GM19328 (cell line): ENCODE measurements around the gene EEF1E1.
"Not testable (repeated sequence)": the region's sequence is repeated elsewhere in the genome, so short reads cannot be mapped to it uniquely, and the experiment has no call there.

Source experiments
- ATAC-seq: cut with Tn5 transposase; IDR thresholded peaks from one replicate; pipeline ENCODE4 v1.9.1; 2021; ENCODE audit warnings: mild to moderate bottlenecking, moderate library complexity; ENCODE audit not compliant: unreplicated experiment

The EEF1E1 gene

DNA sequence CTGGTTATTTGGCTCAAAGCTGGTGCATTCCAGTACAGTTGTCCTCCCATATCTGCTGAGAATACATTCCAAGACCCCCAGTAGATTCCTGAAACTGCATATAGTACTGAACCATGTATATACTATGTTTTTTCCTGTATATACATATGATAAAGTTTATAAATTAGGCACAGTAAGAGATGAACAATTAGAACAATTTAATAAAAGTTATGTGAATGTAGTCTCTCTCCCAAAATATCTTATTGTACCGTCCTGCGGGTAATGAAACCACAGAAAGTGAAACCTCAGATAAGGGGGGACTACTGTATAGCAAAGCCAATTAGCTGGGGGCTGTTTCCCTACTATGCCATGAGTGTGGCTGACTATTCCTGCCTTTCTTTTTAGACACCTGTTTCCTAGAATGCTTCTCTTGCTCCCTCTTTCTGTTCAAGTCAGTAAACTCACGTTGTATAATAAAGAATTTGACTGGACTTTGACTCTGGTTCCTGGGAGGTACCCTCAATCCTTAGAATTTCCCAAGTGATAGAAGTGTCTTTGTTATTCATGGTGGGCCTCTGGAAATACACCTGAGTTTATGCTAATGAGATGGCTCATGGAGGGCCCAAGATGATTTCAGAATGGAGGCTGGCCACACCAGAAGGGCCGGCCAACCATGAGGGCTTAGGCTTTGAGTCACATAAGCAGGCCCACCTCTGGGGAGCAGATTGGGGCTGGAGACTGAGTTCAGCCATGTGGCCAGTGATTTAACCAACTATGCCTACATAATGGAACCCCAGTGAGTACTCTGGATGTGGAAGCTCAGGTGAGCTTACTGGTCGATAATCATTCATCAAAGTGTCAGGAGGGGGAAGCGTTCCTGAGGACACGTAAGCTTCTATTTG lies 37.5 kb downstream of the EEF1E1 start:
- no peak for ATAC-seq

DNA sequence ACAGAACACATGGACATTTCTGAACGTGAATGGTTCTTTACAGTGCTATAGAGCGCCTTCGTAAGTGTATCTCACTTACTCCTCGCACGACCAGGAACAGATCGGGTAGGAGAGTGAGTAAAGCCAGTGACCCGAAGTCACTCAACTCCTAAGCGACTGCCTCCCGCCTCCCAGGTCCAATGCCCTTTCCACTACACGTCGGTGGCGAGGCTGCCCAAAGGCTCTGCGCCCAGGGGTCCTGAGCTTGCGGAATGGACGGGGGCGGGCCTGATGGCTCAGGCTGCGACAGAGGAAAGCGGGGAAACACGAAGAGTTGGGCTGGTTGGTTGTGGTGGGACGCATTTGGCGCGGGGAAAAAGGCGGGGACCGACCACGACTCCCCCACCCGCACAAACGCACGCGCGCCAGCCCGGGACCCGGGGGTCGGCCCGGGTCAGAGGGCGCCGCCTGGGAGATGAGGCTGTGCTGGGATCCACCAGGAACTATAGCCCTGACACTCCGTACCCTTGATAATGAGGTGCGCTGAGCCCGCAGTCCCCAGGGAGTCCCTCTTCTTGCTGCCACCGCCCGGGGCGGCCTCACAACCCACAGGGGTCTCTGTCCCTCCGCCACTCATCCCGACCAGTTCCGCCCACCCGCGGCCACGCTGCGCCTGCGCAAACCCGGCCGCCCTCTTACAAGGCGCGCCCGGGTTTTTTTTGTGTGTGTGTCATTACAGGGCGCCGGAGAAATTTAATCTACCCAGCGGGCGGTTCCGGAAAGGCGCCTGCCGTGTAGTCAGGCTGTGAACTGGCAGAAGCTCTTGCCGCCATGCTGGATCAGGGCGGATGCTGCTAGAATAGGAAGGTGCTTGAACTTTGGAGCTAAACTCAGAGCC lies 38.3 kb downstream of the EEF1E1 start, which contains the start of gene BLOC1S5:
TSS of gene BLOC1S5 (minus strand) at position 629 of the 877 bp plus-strand sequence. CDS start at position 616, 13 bp downstream.
- ATAC-seq, result peak; percentile 81

DNA sequence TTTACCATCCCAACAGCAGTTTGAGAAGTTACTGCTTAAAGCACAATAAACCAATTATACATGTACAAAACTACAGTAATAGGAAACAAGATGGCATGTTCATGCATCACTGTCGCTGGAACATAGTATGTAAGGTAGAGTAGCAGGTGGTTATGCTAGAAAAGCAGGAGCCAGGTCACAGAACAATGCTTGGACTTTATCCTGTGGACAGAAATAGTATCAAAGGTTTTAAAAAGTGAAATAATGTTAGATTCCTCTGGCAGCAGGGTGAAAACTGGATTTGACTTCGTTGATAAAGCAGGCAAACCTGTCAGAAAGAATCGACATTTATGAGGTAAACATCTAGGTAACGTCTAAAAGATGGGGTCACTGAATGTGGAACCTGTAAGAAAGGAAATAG lies 40.6 kb downstream of the EEF1E1 start:
- no peak for ATAC-seq

DNA sequence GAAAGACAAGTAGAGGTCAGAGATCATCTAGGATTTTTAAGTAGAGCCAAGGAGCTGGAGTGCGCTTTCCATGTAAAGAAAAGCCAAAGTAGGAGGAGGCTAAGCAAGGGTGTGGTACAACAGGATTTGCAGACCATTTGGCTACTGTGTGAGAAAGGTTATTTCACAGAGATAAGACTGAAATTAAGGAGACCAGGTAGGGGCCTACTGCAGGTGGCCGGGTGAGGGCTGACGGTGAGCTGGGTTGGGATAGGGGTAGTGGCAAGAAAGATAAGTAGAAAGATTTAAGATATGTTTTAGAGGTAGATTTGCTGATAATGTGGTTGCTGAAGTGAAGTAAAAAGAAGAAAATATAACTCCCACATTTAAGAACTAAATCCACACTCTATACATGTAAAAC lies 42.0 kb downstream of the EEF1E1 start:
- ATAC-seq, result no peak

DNA sequence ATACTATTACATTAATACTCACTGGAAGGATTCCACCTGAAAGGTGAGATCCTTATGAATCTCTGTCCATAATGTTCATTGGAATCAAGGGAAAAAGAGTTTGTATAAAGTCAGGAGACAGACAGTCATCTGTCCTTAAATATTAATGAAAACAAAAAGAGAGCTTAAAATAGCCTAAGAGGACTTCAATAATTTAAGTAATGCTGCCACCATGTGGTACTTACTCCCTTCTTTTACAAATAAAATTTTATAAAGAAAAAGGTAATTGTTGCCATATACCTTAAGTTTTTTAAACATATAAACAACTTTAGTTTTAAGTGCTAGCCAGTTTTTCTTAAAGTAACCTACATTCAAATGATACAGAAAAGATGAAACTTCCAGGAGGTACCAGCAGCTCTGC lies 43.2 kb downstream of the EEF1E1 start:
- no peak for ATAC-seq

DNA sequence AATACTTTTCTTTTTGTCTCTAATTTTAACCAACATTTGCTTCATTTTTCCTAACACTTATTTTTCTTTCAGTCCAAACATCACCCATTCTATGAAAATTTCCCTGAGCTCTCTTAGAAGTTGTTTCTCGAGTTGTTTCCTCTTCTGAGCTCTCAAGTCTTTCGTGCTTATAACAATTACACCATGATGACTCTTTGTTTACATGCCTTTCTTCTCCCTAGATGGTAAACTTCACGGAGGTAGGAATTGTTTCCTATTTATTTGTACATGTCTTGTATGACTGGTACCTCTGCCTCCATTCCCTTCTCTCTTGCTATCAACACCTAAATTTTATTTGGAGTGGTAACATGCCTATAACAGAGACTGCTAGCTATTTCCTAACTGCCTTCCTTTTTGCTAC lies 44.6 kb downstream of the EEF1E1 start:
- ATAC-seq, result no peak

DNA sequence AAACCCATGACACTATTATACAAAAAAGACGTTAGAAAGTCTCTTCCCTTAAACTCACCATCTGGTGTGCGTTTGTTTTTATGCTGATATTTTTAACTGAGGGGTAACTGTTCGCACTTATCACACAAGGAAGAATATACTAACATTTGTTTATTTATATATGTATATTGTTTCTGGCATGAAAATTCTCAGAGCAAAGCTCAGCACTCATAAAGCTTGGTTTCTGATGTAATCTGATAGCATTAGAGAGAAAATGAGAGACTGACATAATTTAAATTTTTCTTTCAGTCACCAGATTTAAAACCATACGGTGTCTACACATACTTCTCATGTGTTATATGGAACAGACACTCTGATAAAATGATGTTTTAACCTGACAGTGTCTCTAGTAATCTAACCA lies 45.1 kb downstream of the EEF1E1 start:
- ATAC-seq, result no peak

DNA sequence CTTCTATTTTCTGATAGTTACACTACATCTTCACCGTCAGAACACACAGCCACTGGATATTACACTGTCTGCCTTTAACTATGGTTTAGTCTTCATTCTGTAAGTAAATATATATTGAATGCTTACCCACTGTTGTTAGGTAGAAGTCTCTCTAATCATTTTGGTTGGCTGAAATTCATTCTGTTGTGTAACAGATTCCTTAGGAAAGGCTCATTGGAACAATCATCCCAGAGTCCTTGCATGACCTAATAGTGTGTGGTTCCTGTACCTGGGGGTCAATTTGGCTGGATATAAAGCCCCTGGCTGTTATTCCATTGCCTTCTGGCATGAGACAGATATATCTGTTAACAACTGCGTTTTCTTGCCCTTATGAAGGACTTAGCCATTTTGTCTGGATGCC lies 48.1 kb downstream of the EEF1E1 start:
- no peak for ATAC-seq

DNA sequence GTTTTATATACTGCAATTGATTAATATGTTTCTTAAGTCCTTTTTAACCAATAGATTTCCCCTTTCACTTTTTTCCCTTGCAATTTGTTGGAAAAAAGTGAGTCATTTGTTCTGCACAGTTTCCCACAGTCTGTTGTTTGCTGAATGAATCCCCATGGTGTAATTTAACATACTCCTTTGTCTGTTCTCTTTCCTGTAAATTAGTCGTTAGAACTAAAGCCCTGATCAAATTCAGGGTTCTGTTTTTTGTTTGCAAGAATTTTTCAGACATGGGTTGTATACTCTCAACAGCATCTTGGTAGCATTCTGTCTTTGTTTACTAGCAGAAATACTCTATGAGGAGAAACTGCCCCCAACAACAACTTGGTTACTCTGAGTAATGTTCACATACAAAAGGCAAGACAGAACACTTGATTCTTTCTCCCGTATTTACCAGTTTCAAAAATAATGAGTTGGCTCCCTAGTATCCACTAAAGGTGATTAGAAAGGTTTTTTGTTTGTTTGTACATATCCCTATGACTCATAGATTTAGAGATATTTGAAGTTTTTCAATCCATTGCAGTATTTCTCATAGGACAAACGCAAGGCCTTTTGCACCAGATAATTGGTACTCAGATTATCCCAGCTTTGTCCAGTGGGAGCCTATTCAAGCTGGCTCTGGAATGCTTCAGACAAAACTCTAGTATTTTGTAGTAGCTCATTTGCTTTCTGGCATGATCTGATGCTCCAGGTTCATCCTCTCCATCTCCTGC lies 54.6 kb downstream of the EEF1E1 start:
- ATAC-seq, result no peak

DNA sequence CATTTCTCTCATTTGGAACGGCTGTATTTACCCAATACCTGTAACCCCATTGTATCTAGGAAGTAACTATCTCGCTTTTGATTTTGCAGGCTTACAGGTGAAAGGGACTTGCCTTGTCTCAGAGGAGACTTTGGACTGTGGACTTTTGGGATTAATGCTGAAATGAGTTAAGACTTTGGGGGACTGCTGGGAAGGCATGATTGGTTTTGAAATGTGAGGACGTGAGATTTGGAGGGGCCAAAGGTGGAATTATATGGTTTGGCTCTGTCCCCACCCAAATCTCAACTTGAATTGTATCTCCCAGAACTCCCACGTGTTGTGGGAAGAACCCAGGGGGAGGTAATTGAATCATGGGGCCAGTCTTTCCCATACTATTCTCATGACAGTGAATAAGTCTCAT lies 56.6 kb downstream of the EEF1E1 start:
- ATAC-seq, result not testable (repeated sequence)

DNA sequence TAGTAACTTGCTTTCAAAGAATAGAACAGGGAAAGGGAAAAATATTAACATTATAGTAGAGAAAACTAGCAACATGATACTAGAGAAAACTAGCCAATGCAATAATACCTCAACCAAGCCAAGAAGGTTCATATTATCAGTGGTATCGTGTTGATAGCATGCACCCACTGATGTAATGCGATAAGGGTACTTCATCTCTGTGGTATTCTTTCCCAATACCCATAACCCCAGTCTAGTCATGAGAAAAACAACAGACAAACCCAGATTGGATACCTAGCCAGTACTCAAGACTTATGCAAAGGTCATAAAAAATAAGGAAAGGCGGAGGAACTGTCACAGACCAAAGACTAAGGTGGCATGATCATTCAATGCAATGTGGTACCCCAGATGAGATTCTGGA lies 59.1 kb downstream of the EEF1E1 start:
- no peak for ATAC-seq

DNA sequence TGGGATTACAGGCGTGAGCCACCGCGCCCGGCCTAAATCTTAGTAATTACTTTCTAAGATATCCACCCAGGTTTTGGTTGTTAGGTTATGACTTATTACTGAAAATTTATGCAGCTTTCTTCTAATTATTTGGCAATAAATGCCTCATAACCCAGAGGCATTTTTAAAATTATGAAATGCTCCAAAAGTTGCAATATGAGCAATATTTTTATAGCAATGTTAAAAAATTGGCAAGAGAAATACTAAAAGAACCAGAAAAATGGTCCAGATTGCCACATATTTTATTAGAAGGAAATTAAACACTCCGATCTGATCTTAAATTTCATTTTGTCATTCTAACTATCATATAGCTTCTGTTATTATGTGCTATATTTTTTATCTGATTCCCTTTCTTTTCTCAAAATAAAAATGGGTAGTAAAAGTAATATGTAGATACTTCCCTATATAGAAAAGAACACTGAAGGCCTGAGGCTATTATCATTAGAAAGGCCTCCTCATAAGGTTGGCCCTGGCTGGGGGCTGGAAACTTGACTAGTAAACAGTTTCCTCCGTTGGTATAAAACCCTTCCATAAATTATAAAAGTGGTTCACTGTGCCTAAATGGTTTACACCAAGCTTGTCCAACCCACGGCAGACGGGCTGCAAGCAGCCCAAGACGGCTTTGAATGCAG lies 60.3 kb downstream of the EEF1E1 start:
- ATAC-seq, result no peak

DNA sequence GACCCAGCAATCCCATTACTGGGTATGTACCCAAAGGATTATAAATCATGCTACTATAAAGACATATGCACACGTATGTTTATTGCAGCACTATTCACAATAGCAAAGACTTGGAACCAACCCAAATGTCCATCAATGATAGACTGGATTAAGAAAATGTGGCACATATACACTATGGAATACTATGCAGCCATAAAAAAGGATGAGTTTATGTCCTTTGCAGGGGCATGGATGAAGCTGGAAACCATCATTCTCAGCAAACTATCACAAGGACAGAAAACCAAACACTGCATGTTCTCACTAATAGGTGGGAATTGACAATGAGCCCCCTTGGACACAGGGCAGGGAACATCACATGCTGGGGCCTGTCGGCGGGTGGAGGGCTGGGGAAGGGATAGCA lies 68.2 kb downstream of the EEF1E1 start:
- ATAC-seq, result not testable (repeated sequence)

DNA sequence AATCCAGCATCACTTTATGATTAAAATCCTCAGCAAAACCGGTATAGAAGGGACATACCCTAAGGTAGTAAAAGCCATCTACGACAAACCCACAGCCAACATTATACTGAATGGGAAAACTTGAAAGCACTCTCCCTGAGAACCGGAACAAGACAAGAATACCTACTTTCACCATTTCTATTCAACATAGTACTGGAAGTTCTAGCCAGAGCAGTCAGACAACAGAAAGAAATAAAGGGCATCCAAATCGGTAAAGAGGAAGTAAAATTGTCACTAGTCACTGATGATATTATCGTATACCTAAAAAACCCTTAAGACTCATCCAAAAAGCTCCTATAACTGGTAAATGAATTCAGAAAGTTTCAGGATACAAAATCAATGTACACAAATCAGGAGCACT lies 71.4 kb downstream of the EEF1E1 start:
- no peak for ATAC-seq
